GM19452 (cell line): ENCODE data around the gene THSD7A.

Source experiments
- ATAC-seq: cut with Tn5 transposase; IDR thresholded peaks from one replicate; pipeline ENCODE4 v1.9.1; 2021; ENCODE audit not compliant: unreplicated experiment

The THSD7A gene

DNA sequence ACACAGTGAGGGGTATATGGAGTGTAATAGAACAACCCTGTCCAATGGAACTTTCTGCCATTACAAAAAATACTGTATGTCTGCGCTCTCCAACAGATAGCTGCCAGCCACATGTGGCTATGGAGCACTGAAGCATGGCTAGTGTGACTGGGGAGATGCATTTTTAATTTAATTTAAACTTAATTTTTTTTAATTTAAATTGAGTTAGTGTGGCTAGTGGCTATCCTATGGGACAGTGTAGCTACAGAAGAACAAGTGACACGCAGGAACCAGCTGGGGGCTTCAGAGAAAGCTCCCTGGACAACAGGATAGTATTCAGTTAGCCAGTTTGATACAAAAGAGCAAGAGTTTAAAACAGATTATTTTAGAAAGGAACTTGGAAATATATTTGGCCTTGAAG is 408.0 kb downstream of the THSD7A start:
- ATAC-seq: no peak

DNA sequence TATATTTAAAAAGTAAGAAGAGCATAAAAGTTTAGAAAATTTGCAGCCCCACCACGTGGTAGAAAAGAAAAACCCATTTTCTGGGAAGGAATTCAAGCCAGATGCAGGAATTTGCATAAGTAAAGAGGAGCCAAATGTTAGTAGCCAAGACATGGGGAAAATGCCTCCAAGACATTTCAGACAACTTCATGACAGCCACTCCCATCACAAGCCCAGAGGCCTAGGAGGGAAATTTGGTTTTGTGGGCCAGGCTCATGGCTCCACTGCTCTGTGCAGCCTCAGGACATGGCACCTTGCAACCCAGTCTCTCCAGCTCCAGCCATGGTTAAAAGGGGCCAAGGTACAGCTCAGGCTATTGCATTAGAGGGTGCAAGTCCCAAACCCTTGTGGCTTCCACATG is 411.9 kb downstream of the THSD7A start:
- ATAC-seq: no peak

GRCh38 chr7:11416641-11417458 is 415.1 kb downstream of the THSD7A start:
- no peak for ATAC-seq

- ATAC-seq: no peak
Measured at GRCh38 chr7:11415101-11415500, 416.9 kb downstream of the THSD7A start.

GRCh38 chr7:11413901-11414300 is 418.1 kb downstream of the THSD7A start:
- no peak for ATAC-seq

DNA sequence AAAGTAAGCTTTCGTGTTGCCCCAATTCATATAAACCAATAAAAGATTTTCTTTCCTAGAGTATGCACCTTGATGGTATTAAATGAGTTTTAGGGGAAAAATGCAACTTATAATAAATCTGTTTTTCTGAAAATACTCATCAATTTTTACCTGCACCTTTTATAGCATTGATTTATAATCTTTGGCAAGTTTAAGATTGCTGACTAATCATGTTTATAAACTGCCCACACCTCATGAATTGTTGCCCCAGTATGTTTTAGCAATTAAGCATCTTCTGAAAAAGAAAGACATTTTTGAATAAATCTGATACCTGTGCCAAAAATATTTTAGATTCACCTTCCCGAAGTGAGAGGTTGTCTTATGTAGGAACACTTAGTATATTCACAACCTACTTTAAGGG is 420.0 kb downstream of the THSD7A start:
- no peak for ATAC-seq

DNA sequence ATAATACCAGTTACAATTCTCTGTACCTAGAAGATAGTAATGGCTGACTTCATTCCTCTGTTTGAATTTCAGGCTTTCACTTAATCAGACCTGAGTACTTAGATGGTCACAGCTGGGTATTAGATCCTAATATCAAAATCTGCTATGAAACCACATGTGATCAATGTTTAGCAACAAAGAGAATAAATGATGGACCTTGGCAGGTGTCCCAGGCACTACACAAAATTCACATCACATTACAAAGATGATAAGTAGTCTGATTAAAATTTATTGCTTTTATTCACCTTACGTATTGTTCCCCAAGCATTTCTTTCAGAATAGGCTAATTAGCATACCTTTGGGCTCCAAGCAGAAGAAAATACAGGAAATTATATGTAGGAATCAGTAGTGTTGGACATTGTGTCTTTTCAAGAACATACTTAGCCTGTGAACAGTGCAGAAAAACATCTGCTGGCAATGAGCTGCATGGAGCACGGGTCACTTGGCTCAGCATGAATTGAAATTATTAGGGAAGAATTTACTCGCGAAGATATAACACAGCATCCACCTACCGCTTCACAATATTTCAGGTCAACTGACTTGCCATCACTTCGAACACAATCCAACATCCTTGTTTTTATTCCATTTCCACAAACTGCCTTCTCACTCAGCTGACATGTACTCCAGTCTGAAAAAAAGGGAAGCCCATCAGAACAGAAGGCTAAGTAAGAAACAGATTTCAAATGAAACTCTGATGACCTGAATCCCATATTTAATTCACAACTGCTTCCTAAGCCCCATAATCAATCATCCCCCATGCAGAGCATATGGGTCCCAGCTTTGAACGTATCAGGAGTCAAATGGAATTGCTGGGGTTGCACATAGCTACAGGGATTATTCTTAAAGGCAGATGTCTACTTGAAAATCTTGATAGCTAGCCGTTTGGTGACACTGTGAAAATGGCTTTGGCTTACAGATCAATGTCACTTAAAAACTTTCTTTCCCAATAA is 421.0 kb downstream of the THSD7A start:
- no peak for ATAC-seq

- no peak for ATAC-seq
Measured at GRCh38 chr7:11404355-11404754, 427.6 kb downstream of the THSD7A start.

DNA sequence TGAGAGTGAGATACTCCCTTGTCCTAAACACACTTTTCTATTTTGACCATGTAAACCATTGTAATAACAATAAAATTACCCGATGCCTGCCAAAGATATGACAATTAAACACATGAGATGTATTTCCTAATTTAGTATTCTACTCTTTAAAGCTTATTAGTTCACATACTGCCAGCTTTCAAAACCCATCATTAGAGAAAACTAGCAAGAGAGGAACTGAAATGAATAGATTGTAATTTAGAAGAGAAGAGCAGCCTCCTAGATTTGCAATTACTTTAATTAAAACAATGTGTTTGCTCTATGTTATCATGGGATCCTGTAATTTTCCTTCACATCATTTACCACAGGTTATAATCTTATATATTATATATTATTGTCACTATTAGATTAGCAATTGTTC is 428.2 kb downstream of the THSD7A start:
- no peak for ATAC-seq

DNA sequence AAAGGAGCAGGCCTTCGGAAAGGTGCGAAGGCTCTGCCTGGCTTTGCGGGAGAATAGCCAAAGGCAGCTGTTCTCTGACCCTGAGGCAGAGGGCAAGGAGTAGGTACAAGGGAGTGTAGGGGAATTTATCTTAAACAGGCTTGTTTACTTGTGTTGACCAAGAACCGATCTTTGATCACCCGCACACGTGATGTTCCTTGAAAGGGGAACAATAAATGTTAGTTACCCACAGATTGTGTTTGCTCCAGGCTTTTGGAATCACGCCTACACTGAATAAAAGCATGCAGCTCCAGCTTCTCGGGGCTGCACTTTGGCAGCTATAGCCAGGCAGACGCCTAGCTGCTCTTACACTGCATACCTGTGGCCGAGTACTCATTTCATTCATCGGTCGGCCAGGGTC is 437.6 kb downstream of the THSD7A start:
- ATAC-seq: no peak

- ATAC-seq: no peak
Measured at GRCh38 chr7:11379641-11380040, 452.4 kb downstream of the THSD7A start.

DNA sequence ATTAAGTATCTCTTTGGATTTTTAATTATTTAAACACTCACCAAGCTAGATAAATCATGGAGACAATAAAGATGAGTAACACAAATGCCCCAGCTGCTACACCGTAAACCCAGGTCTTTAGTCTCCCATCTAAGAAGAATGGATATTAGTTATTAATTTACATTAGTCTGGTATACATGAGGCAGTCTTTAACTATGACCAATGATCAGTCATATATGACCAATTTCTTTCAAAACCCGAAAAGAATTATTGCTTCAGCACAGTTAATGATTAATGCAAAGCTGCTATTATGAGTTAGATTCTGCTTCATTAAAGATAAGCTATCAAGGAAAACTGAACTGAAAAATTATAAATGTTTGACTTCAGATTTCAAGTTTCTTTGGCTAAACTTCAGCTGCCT is 455.5 kb downstream of the THSD7A start:
- ATAC-seq: no peak

DNA sequence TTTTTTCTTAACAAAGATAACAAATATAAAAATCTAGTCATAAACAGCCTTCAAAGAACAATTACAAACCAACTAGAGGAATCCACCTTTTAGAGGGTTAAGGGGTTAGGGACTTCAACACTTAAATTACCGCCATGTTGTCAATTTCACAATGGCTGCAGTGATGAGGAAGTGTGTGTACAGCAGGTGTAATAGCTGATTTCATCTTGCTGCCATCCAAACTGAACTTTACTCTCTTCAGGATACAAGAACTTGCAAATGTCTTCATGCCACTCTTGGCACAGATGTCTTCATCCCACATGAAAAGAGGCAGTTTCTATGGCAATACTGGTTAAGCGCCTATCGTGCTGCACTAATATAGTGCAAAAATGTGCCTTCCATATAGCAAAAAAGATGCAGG is 457.4 kb downstream of the THSD7A start:
- ATAC-seq: no peak

GRCh38 chr7:11373546-11374142 is 458.4 kb downstream of the THSD7A start:
- no peak for ATAC-seq

DNA sequence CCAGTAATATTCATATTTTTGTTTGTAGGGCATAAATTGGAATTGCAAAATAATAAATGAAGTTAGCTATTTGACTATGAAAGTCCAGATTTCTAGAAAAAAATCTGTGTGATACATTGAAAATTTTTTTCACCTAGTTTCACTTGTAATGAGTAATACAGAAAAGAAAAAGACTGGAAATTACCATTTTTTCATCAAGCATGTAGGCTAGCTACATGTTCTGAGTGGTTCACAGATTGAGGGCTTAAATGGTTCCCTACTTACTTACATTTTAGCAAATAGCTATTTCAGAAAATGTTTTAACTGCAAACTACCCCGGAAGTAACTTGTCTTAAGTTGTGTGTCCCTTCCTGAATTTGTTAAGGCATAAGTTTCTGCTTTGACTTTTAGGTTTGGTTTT is 462.3 kb downstream of the THSD7A start:
- ATAC-seq: no peak

GRCh38 chr7:11366118-11366517 is 465.9 kb downstream of the THSD7A start:
- ATAC-seq: no peak

GRCh38 chr7:11358637-11359036 is 473.4 kb downstream of the THSD7A start:
- ATAC-seq: no peak

- no peak for ATAC-seq
Measured at GRCh38 chr7:11355399-11356005, 476.5 kb downstream of the THSD7A start.

- ATAC-seq: no peak
Measured at GRCh38 chr7:11346302-11346701, 485.7 kb downstream of the THSD7A start.

GRCh38 chr7:11345621-11346020 is 486.4 kb downstream of the THSD7A start:
- no peak for ATAC-seq

- no peak for ATAC-seq
Measured at GRCh38 chr7:11343818-11344413, 488.1 kb downstream of the THSD7A start.
